Neural cell (in vitro differentiated cells): ENCODE data around the gene RPL36A.

Experiments used
- EP300 ChIP-seq: fragments of 450-650 bp; conservative IDR thresholded peaks from 2 replicates; pipeline ENCODE4 v1.6.1; 2014; ENCODE audit warnings: antibody characterized with exemption, mild to moderate bottlenecking, moderate library complexity; ENCODE audit not compliant: poor library complexity, severe bottlenecking
- EZH2 ChIP-seq: fragments of 200-600, 300-800 bp; shearing (Covaris generic), sonication (generic); IDR thresholded peaks from 2 replicates; pipeline ENCODE4 v1.6.1; 2014; ENCODE audit warnings: antibody characterized with exemption, low read length, borderline replicate concordance, mild to moderate bottlenecking; ENCODE audit not compliant: insufficient read depth, poor library complexity, severe bottlenecking
- MXI1 ChIP-seq: fragments of 450-650 bp; conservative IDR thresholded peaks from 2 replicates; pipeline ENCODE4 v1.6.1; 2014; ENCODE audit warnings: antibody characterized with exemption, mild to moderate bottlenecking; ENCODE audit not compliant: poor library complexity, severe bottlenecking
- POLR2AphosphoS5 ChIP-seq: IDR thresholded peaks from 2 replicates; pipeline ENCODE4 v1.6.1; 2012
- RAD21 ChIP-seq: fragments of 450-650 bp; conservative IDR thresholded peaks from 2 replicates; pipeline ENCODE4 v1.6.1; 2014; ENCODE audit warnings: antibody characterized with exemption, mild to moderate bottlenecking, moderate library complexity
- SMC3 ChIP-seq: fragments of 450-650 bp; conservative IDR thresholded peaks from 2 replicates; pipeline ENCODE4 v1.6.1; 2014; ENCODE audit warnings: antibody characterized with exemption, mild to moderate bottlenecking, moderate library complexity; ENCODE audit not compliant: poor library complexity
- TAF1 ChIP-seq: IDR thresholded peaks from 2 replicates; pipeline ENCODE4 v1.6.1; 2012; ENCODE audit warnings: low read depth
- TF ChIP-seq, protein P1 (sequence below): IDR thresholded peaks from 2 replicates; pipeline ENCODE4 v1.6.1; 2012; ENCODE audit warnings: borderline replicate concordance
- TF ChIP-seq, protein P2 (sequence below): fragments of 450-650 bp; IDR thresholded peaks from 2 replicates; pipeline ENCODE4 v1.5.1; 2014; ENCODE audit warnings: antibody characterized with exemption, mild to moderate bottlenecking, moderate library complexity; ENCODE audit not compliant: poor library complexity, severe bottlenecking

DNA sequence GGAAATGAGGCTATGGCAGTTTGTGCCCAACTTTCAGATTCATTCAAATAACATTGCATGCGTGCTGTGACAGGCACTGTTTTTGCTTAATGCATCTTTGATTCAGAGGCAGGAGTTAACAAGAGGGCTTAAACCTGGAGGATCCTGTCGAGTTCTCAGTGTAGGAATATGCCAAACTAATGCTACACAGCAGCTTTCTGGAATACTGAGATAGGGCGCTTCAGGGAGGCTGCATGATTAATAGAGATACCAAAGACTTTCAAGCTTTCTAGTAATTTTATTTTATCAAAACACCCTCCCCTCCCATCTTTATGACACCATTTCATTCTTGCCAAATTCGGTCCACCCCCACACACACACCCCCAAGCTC, 41.6 kb upstream of the RPL36A start:
- no peak for TF ChIP-seq POLR2AphosphoS5
- no peak for TF ChIP-seq EZH2
- TF ChIP-seq, protein P1, sequence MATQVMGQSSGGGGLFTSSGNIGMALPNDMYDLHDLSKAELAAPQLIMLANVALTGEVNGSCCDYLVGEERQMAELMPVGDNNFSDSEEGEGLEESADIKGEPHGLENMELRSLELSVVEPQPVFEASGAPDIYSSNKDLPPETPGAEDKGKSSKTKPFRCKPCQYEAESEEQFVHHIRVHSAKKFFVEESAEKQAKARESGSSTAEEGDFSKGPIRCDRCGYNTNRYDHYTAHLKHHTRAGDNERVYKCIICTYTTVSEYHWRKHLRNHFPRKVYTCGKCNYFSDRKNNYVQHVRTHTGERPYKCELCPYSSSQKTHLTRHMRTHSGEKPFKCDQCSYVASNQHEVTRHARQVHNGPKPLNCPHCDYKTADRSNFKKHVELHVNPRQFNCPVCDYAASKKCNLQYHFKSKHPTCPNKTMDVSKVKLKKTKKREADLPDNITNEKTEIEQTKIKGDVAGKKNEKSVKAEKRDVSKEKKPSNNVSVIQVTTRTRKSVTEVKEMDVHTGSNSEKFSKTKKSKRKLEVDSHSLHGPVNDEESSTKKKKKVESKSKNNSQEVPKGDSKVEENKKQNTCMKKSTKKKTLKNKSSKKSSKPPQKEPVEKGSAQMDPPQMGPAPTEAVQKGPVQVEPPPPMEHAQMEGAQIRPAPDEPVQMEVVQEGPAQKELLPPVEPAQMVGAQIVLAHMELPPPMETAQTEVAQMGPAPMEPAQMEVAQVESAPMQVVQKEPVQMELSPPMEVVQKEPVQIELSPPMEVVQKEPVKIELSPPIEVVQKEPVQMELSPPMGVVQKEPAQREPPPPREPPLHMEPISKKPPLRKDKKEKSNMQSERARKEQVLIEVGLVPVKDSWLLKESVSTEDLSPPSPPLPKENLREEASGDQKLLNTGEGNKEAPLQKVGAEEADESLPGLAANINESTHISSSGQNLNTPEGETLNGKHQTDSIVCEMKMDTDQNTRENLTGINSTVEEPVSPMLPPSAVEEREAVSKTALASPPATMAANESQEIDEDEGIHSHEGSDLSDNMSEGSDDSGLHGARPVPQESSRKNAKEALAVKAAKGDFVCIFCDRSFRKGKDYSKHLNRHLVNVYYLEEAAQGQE, result no peak
- TF ChIP-seq, protein P2, sequence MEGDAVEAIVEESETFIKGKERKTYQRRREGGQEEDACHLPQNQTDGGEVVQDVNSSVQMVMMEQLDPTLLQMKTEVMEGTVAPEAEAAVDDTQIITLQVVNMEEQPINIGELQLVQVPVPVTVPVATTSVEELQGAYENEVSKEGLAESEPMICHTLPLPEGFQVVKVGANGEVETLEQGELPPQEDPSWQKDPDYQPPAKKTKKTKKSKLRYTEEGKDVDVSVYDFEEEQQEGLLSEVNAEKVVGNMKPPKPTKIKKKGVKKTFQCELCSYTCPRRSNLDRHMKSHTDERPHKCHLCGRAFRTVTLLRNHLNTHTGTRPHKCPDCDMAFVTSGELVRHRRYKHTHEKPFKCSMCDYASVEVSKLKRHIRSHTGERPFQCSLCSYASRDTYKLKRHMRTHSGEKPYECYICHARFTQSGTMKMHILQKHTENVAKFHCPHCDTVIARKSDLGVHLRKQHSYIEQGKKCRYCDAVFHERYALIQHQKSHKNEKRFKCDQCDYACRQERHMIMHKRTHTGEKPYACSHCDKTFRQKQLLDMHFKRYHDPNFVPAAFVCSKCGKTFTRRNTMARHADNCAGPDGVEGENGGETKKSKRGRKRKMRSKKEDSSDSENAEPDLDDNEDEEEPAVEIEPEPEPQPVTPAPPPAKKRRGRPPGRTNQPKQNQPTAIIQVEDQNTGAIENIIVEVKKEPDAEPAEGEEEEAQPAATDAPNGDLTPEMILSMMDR, result no peak
- TF ChIP-seq EP300, result no peak
- TF ChIP-seq MXI1, result no peak
- TF ChIP-seq TAF1, result no peak
- no peak for TF ChIP-seq RAD21
- no peak for TF ChIP-seq SMC3
